Sigmoid colon (tissue), 7 donors: ENCODE measurements around the gene SORBS1. TPM values are rescaled to one million over a fixed set of nuclear protein-coding genes. Genes with fewer than 3 reads are reported as not detected.

Source experiments
- DNase-seq: peaks from one replicate; pipeline ENCODE4 v3.0.0-alpha.2; 2019
- H3K27ac ChIP-seq, 4 donors: fragments of 200-600 bp; sonication (generic); one replicate each; pipeline ENCODE4 v1.5.1; 2016 to 2019; ENCODE audit warnings: mild to moderate bottlenecking in 1 of 4
- H3K27me3 ChIP-seq, 3 donors: fragments of 200-600 bp; sonication (generic); one replicate each; pipeline ENCODE4 v1.5.1; 2019; ENCODE audit warnings: mild to moderate bottlenecking in 1 of 3
- H3K36me3 ChIP-seq, 4 donors: fragments of 200-600 bp; sonication (generic); one replicate each; pipeline ENCODE4 v1.5.1; 2016 to 2019
- H3K4me1 ChIP-seq, 4 donors: fragments of 200-600 bp; sonication (generic); one replicate each; pipeline ENCODE4 v1.5.1; 2017 to 2019
- H3K4me3 ChIP-seq, 4 donors: fragments of 200-600 bp; sonication (generic); one replicate each; pipeline ENCODE4 v1.5.1; 2017 to 2019; ENCODE audit warnings: mild to moderate bottlenecking in 2 of 4, moderate library complexity in 1 of 4
- H3K9me3 ChIP-seq, 4 donors: fragments of 200-600 bp in 3 of 4; sonication (generic) in 3 of 4; one replicate each; pipeline versions ENCODE4 v1.5.1 to v1.6.1; 2013 to 2019
- CTCF ChIP-seq, 4 experiments: fragments of 450-650 bp in 3 of 4; fragments of 200-600 bp in 1 of 4; IDR thresholded peaks; one replicate each; pipeline ENCODE4 v1.5.1; 2016 to 2019; ENCODE audit warnings: antibody characterized with exemption in 4 of 4, mild to moderate bottlenecking in 3 of 4, moderate library complexity in 2 of 4
- EP300 ChIP-seq, 4 donors: sonication (generic); formaldehyde crosslinking; IDR thresholded peaks; one replicate each; pipeline ENCODE4 v1.6.1; 2017; ENCODE audit warnings: antibody characterized with exemption in 4 of 4
- POLR2A ChIP-seq, 2 donors: fragments of 450-650 bp; IDR thresholded peaks; one replicate each; pipeline ENCODE4 v1.6.1; 2016; ENCODE audit warnings: antibody characterized with exemption in 2 of 2, mild to moderate bottlenecking in 2 of 2, moderate library complexity in 2 of 2
- POLR2AphosphoS5 ChIP-seq, 4 donors: sonication (generic); formaldehyde crosslinking; IDR thresholded peaks; one replicate each; pipeline ENCODE4 v1.6.1; 2017; ENCODE audit warnings: antibody characterized with exemption in 4 of 4
- WGBS, 2 donors: extraction: QIAGEN DNeasy Blood & Tissue Kit; methylation state at CpG; one replicate each; pipeline ENCODE4 v1.1.7; 2013; 5-methylcytosine and 5-hydroxymethylcytosine counted together
- intact Hi-C: fragments of 100-400 bp; cut with DNase I; formaldehyde crosslinking; loops from one replicate; pipeline ENCODE4 v1.15.1; 2023
- polyA plus RNA-seq, 3 donors: library from polyadenylated mRNA; stranded (reverse); fragments of 200-250 nt; gene quantifications; one replicate each; pipeline ENCODE4 v1.2.3, GENCODE V29; 2013
- total RNA-seq, 4 donors: library from RNA; depleted of rRNA; stranded (reverse); fragments of >200 nt; gene quantifications; one replicate each; pipeline ENCODE4 v1.1.0, GENCODE V29; 2016
- donor health status: healthy with polysubstance abuse.
- donor health status: Bipolar disorder and iron deficiency.
- donor health status: healthy.

The SORBS1 gene
- total and polyA plus RNA-seq, 7 donors, result 8.1 to 1,403 (median 664) TPM

GRCh38 chr10:95303535-95303934 lies 257.6 kb downstream of the SORBS1 start:
- Histone ChIP-seq H3K27ac (no peak overlapping the region), H3K9me3 (no peaks in the 10 kb centered on the region), H3K4me3 (no peak overlapping the region), H3K36me3 (no peaks in the 10 kb centered on the region), H3K4me1 (peaks cover 0 to 7% (median 0%) of the 10 kb centered on the region in 4 donors), H3K27me3 (no peaks in the 10 kb centered on the region)
- DNase-seq, result no peak
- intact Hi-C loops, result no loop called here
- WGBS, 2 donors, result 86 to 93% methylated on average over 8 of the region's 8 CpGs
- TF ChIP-seq POLR2A (IDR thresholded peaks at IDR 0.05) (no peak), CTCF (IDR thresholded peaks at IDR 0.05) (no peak)

GRCh38 chr10:95300022-95300539 lies 261.1 kb downstream of the SORBS1 start:
- H3K27me3 ChIP-seq, result peaks cover 0 to 15% (median 0%) of the 10 kb centered on the region in 3 donors
- H3K36me3 ChIP-seq, result no peaks in the 10 kb centered on the region
- H3K27ac ChIP-seq, result no peak overlapping the region
- TF ChIP-seq CTCF (IDR thresholded peaks at IDR 0.05) (no peak), POLR2AphosphoS5 (IDR thresholded peaks at IDR 0.05) (no peak), POLR2A (IDR thresholded peaks at IDR 0.05) (no peak), EP300 (IDR thresholded peaks at IDR 0.05) (no peak)
- WGBS, 2 donors, result 62 to 90% methylated on average over 3 of the region's 3 CpGs
- intact Hi-C loops, result no loop called here
- peaks cover 0 to 7% (median 2%) of the 10 kb centered on the region in 4 donors for H3K4me1 ChIP-seq
- no peak overlapping the region for H3K4me3 ChIP-seq
- no peaks in the 10 kb centered on the region for H3K9me3 ChIP-seq
- DNase-seq, result no peak

- intact Hi-C loops, result no loop called here
- DNase-seq, result no peak
- Histone ChIP-seq H3K36me3 (no peaks in the 10 kb centered on the region), H3K27me3 (peaks cover 0 to 16% (median 0%) of the 10 kb centered on the region in 3 donors), H3K4me1 (peaks cover 0 to 20% (median 2%) of the 10 kb centered on the region in 4 donors), H3K9me3 (no peaks in the 10 kb centered on the region), H3K4me3 (no peak overlapping the region), H3K27ac (no peak overlapping the region)
- TF ChIP-seq EP300 (IDR thresholded peaks at IDR 0.05) (no peak), POLR2A (IDR thresholded peaks at IDR 0.05) (no peak), POLR2AphosphoS5 (IDR thresholded peaks at IDR 0.05) (no peak), CTCF (IDR thresholded peaks at IDR 0.05) (no peak)
- 97% methylated on average over 3 of the region's 3 CpGs for WGBS, 2 donors
Measured at GRCh38 chr10:95297402-95297801, 263.8 kb downstream of the SORBS1 start.

- H3K4me3 ChIP-seq, result no peak overlapping the region
Measured at GRCh38 chr10:95296764-95297163, 264.4 kb downstream of the SORBS1 start.

More at GRCh38 chr10:95296764-95297163, 264.4 kb downstream of the SORBS1 start:
- intact Hi-C loops, result no loop called here
- Histone ChIP-seq H3K27ac (no peak overlapping the region), H3K27me3 (peaks cover 0 to 16% (median 0%) of the 10 kb centered on the region in 3 donors), H3K9me3 (no peaks in the 10 kb centered on the region), H3K36me3 (no peaks in the 10 kb centered on the region), H3K4me1 (peaks cover 0 to 20% (median 2%) of the 10 kb centered on the region in 4 donors)
- TF ChIP-seq CTCF (IDR thresholded peaks at IDR 0.05) (no peak), EP300 (IDR thresholded peaks at IDR 0.05) (no peak), POLR2AphosphoS5 (IDR thresholded peaks at IDR 0.05) (no peak), POLR2A (IDR thresholded peaks at IDR 0.05) (no peak)
- DNase-seq, result no peak
- WGBS, 2 donors, result 97 to 98% methylated on average over 4 of the region's 4 CpGs
